HUES48 (cell line): ENCODE data around the gene TRIM41.

Experiments used
- H3K27ac ChIP-seq: one replicate; pipeline ENCODE4 v1.7.0; 2013; ENCODE audit warnings: low read depth, low read length, inconsistent platforms
- H3K27me3 ChIP-seq: 2 replicates; pipeline ENCODE4 v1.6.1; 2013; ENCODE audit warnings: mild to moderate bottlenecking, low read length; ENCODE audit not compliant: control insufficient read depth, insufficient read depth
- H3K36me3 ChIP-seq: 2 replicates; pipeline ENCODE4 v1.6.1; 2013; ENCODE audit warnings: low read length; ENCODE audit not compliant: control insufficient read depth, insufficient read depth
- H3K4me1 ChIP-seq: 2 replicates; pipeline ENCODE4 v1.6.1; 2013; ENCODE audit warnings: mild to moderate bottlenecking, low read length; ENCODE audit not compliant: control insufficient read depth, insufficient read depth
- H3K4me3 ChIP-seq: 2 replicates; pipeline ENCODE4 v1.5.1; 2013; ENCODE audit warnings: mild to moderate bottlenecking, low read depth, low read length
- H3K9ac ChIP-seq: 2 replicates; pipeline ENCODE4 v1.6.1; 2013; ENCODE audit warnings: mild to moderate bottlenecking, low read depth, low read length, moderate library complexity
- H3K9me3 ChIP-seq: 2 replicates; pipeline ENCODE4 v1.6.1; 2013; ENCODE audit warnings: low read length; ENCODE audit not compliant: control insufficient read depth, insufficient read depth

TRIM41 gene

GRCh38 chr5:181223729-181224389 lies 778 bp downstream of the TRIM41 start:
- H3K4me1 ChIP-seq: no peaks in the 10 kb centered on the region
- H3K9me3 ChIP-seq: no peaks in the 10 kb centered on the region
- H3K9ac ChIP-seq: peak overlapping the region; percentile 14; the same call in 1 of the 2 replicates
- peaks cover 30% of the 10 kb centered on the region for H3K36me3 ChIP-seq
- H3K27me3 ChIP-seq: no peaks in the 10 kb centered on the region
- H3K27ac ChIP-seq: peak overlapping the region; percentile 92
- peak overlapping the region; percentile 90 for H3K4me3 ChIP-seq

GRCh38 chr5:181224390-181225229 lies 1.5 kb downstream of the TRIM41 start:
- no peaks in the 10 kb centered on the region for H3K9me3 ChIP-seq
- peak overlapping the region; percentile 90 for H3K4me3 ChIP-seq
- no peaks in the 10 kb centered on the region for H3K4me1 ChIP-seq
- no peak overlapping the region for H3K9ac ChIP-seq
- H3K27ac ChIP-seq: no peak overlapping the region
- no peaks in the 10 kb centered on the region for H3K27me3 ChIP-seq
- H3K36me3 ChIP-seq: peaks cover 37% of the 10 kb centered on the region

DNA sequence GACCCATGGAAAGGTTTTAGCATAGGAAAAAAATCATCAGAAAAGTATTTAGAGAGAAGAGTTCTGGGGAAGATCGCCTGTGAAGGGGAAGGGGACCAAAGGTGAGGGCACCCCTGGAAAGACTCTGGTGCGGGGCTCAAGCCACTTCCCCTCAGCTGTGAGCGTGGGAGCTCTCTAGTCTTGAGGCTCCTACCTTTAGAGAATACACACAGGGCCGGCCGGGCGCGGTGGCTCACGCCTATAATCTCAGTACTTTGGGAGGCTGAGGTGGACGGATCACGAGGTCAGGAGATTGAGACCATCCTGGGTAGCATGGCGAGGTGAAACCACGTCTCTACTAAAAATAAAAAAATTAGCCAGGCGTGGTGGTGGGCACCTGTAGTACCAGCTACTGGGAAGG lies 6.9 kb downstream of the TRIM41 start:
- no peaks in the 10 kb centered on the region for H3K4me1 ChIP-seq
- no peaks in the 10 kb centered on the region for H3K27me3 ChIP-seq
- H3K36me3 ChIP-seq: peaks cover 75% of the 10 kb centered on the region
- H3K9ac ChIP-seq: no peak overlapping the region
- H3K9me3 ChIP-seq: no peaks in the 10 kb centered on the region
- H3K4me3 ChIP-seq: no peak overlapping the region
- no peak overlapping the region for H3K27ac ChIP-seq

- Histone ChIP-seq H3K4me3 (no peak overlapping the region), H3K27me3 (no peaks in the 10 kb centered on the region), H3K9ac (no peak overlapping the region), H3K36me3 (peaks cover 72% of the 10 kb centered on the region), H3K27ac (no peak overlapping the region), H3K9me3 (no peaks in the 10 kb centered on the region), H3K4me1 (no peaks in the 10 kb centered on the region)
These were observed 7.5 kb downstream of the TRIM41 start for GRCh38 chr5:181230551-181230950.

DNA sequence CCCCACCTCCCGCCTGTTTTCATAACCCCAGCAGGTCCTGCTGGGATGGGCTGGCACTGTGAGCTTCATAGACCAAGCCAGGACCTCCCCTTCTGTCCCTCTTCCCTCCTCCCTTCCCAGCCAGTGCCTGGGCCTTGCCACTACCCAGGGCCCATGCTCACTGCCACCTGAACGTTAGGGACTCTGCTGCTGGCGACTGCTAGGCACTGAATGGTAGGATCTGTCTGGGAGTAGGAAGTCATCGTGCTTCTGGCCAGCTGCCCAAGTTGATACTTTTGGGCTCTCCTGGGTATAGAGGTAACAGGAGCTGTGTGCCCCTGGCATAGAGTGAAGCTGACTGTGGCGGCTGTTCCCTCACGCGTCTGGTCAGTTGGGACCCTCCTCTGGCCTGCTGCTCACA lies 8.4 kb downstream of the TRIM41 start:
- peaks cover 73% of the 10 kb centered on the region for H3K36me3 ChIP-seq
- no peaks in the 10 kb centered on the region for H3K9me3 ChIP-seq
- no peaks in the 10 kb centered on the region for H3K4me1 ChIP-seq
- H3K9ac ChIP-seq: no peak overlapping the region
- H3K4me3 ChIP-seq: no peak overlapping the region
- H3K27me3 ChIP-seq: no peaks in the 10 kb centered on the region
- no peak overlapping the region for H3K27ac ChIP-seq

- H3K9me3 ChIP-seq: no peaks in the 10 kb centered on the region
- no peak overlapping the region for H3K4me3 ChIP-seq
- H3K4me1 ChIP-seq: no peaks in the 10 kb centered on the region
- no peak overlapping the region for H3K27ac ChIP-seq
- H3K9ac ChIP-seq: no peak overlapping the region
- H3K27me3 ChIP-seq: no peaks in the 10 kb centered on the region
- peaks cover 77% of the 10 kb centered on the region for H3K36me3 ChIP-seq
These were observed 9.5 kb downstream of the TRIM41 start for GRCh38 chr5:181232593-181232992.

DNA sequence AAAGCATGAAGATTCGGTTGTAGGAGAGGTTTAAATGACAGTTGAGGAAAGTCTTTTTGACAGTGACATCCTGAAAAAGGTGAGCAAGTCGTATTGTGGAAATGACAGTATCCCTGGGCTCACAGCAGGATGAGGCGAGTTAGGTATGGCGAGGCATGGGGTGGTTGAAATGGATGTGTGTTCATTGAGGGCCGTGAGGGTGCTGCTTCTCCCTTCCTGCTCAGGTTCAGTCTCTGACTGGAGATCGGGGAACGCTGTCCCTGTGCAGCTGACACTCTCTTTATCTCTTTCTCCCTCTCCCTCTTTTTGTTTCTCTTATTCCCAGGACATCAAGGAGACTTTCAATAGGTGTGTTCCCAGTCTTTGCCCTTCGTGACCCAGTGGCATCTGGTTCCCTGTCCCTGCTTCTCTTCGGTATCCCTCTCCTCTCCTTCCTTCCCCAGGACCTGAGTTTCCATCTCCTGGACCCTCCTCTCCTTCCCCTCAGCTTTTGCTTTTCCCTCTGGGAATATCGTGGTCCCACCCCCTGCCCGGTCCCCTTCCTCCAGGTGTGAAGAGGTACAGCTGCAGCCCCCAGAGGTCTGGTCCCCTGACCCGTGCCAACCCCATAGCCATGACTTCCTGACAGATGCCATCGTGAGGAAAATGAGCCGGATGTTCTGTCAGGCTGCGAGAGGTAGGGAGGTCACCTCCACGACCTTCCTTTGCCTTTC lies 10.2 kb downstream of the TRIM41 start:
- Histone ChIP-seq H3K4me1 (no peaks in the 10 kb centered on the region), H3K9me3 (no peaks in the 10 kb centered on the region), H3K36me3 (peaks cover 81% of the 10 kb centered on the region), H3K9ac (no peak overlapping the region), H3K27ac (no peak overlapping the region), H3K27me3 (no peaks in the 10 kb centered on the region), H3K4me3 (no peak overlapping the region)

- H3K36me3 ChIP-seq: peaks cover 85% of the 10 kb centered on the region
These were observed 10.8 kb downstream of the TRIM41 start for GRCh38 chr5:181233801-181234454.

DNA sequence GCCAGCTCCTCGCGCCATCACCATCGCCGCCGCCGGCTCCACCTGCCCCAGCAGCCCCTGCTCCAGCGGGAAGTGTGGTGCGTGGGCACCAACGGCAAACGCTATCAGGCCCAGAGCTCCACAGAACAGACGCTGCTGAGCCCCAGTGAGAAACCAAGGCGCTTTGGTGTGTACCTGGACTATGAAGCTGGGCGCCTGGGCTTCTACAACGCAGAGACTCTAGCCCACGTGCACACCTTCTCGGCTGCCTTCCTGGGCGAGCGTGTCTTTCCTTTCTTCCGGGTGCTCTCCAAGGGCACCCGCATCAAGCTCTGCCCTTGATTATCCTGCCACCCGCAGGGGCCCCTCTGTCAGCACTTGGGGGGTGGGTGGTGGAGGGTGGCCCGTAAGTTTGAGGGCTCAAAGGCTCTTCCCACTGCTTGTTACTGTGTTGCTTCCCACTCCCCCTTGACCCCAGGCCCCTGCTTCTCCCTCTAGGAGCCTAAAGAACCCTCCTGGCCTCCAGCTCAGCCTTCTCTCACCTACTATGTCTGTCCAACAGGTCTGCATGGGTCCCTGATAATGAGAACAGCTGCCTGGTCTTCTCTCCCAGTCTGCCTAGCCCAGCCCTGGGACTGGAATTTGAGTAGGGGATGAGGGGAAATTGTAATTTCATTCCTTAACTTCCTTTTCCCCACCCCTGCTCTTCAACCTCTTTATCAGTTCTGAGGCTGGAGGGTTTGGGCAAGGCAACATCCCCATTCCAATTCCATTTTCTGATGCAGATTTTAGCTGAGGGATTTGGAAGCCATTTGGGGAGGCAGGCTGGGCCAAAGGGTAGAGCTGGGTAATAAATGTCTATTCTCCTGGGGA lies 11.6 kb downstream of the TRIM41 start:
- peak overlapping the region; percentile 40 for H3K27ac ChIP-seq
- no peaks in the 10 kb centered on the region for H3K27me3 ChIP-seq
- H3K4me1 ChIP-seq: no peaks in the 10 kb centered on the region
- H3K9ac ChIP-seq: no peak overlapping the region
- H3K4me3 ChIP-seq: no peak overlapping the region
- H3K9me3 ChIP-seq: no peaks in the 10 kb centered on the region
- H3K36me3 ChIP-seq: peaks cover 85% of the 10 kb centered on the region

More at GRCh38 chr5:181233801-181234454, 10.8 kb downstream of the TRIM41 start:
- Histone ChIP-seq H3K4me1 (no peaks in the 10 kb centered on the region), H3K4me3 (no peak overlapping the region), H3K27me3 (no peaks in the 10 kb centered on the region), H3K9ac (no peak overlapping the region), H3K27ac (no peak overlapping the region), H3K9me3 (no peaks in the 10 kb centered on the region)

- Histone ChIP-seq H3K9me3 (no peaks in the 10 kb centered on the region), H3K36me3 (peaks cover 87% of the 10 kb centered on the region), H3K4me3 (no peak overlapping the region), H3K27ac (peak overlapping the region; percentile 67), H3K27me3 (no peaks in the 10 kb centered on the region), H3K9ac (no peak overlapping the region), H3K4me1 (no peaks in the 10 kb centered on the region)
These were observed 12.2 kb downstream of the TRIM41 start for GRCh38 chr5:181235323-181235688.
